Measurements from ENCODE around the gene ANGPT4. TPM values are rescaled to one million over a fixed set of nuclear protein-coding genes. Genes with fewer than 3 reads are reported as not detected.

The ANGPT4 gene
- total and polyA plus RNA-seq, 8 donors = 0.03 to 0.34 (median 0.18) TPM; not detected in 4

DNA sequence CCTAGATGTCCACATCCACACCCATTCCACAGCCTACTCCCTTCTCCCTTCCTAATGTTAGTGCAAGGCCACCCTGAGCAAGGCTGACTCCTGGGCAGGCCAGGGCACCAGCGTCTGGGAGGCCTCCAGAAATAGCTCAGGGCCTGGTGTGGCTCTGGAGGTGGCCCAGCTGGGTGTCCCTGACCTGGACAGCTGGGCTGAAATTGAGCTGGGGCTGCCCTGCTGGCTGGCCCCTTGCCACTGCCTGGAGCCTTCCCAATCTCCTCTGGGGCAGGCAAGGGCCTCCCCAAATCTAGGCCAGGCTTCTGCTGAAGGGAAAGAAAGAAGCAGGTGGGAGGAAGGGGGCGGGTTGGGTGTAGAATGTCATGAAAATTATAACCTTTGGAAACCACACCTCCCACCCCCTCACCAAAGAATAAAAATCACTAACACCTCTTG is 80.5 kb downstream of the ANGPT4 start:
- WGBS, 2 donors = 46 to 52% methylated on average over 2 of the region's 2 CpGs
- peaks cover 0 to 13% (median 6%) of the 10 kb centered on the region in 3 donors for H3K4me1 ChIP-seq
- FAIRE-seq (no peak), ATAC-seq (peak in 2 of 4 donors; percentile 23 to 27), DNase-seq (peak in 3 of 6 donors; percentile 29 to 55 (median 48))
- no peak overlapping the region for H3K4me3 ChIP-seq
- intact Hi-C loops (cut with DNase I) = no loop called here
- H3K27ac ChIP-seq = no peak overlapping the region
- no peak for TF ChIP-seq CTCF (IDR thresholded peaks at IDR 0.05)
- no peaks in the 10 kb centered on the region for H3K9me3 ChIP-seq
- no peaks in the 10 kb centered on the region for H3K36me3 ChIP-seq
- no peaks in the 10 kb centered on the region for H3K27me3 ChIP-seq

DNA sequence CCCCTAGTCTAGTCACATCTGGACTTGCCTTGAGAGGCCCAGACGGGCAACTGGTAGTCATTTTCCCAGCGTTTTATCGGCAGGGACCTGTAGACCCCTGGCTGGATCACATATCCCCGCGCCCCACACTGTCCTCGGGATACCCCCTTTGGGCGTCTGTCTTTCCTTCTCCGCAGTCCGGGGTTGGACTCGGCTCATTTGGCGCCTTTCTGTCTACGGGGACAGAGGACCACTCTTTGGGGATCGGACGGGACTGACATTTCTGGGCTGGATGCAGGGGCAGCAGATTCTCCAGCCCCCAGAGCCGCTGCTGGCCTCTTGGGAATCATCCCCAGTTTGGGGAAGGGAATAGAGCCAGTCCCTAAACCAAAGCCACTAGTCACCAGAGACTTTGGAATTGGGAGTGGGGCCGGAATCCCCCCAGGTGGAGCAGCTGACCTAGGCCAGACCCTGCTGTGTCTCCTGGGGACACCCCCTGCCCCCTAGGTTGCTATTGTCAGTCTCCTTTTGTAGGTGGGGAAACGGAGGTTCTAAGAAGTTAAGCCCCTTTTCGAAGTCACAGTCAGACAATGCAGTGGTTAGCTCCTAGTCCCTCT is 81.9 kb downstream of the ANGPT4 start:
- TF ChIP-seq CTCF (IDR thresholded peaks at IDR 0.05) = no peak
- intact Hi-C loops (cut with DNase I) = no loop called here
- no peak for FAIRE-seq
- Histone ChIP-seq H3K4me1 (peaks cover 0 to 13% (median 6%) of the 10 kb centered on the region in 3 donors), H3K9me3 (no peaks in the 10 kb centered on the region), H3K27ac (no peak overlapping the region), H3K36me3 (no peaks in the 10 kb centered on the region), H3K27me3 (no peaks in the 10 kb centered on the region), H3K4me3 (peak overlapping the region; percentile 69 to 97 (median 84))
- 14 to 15% methylated on average over 18 of the region's 18 CpGs for WGBS, 2 donors
- ATAC-seq = peak in 2 of 4 donors; percentile 1 to 4
- peak in 1 of 6 donors; percentile 64 for DNase-seq

DNA sequence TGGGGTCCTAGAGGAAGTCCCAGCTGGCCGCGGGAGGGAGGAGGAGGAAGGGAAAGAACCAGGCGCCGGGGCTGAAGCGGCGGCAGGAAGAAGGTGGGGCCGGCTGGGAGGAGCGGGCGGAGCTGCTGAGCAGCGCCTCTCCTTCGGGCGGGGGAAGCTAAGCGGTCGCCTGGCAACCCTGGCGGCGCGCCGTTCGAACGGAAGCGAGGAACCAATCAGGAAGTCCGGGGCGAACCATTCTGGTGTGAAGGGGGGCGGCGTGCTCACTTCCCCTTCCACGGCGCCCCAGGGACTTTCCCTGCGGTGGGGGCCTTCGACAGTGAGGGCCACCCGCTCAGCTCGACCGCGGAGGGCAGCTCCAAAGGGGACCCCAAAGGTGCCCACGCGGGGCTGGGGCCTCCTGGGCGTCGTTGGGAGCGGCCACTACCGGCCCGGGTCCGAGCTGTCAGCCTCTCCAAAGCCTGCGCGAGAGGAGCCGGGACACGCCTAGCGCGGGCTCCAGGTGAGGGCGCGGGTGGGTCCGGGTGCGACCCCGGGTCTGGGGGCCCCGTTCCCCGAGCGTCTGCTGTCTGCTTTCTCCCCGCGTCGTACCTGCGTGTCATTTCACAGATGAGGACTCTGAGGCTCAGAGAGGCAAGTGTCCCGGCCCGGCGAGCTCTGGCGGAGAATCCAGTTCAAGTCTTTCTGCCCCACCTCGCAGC is 82.5 kb downstream of the ANGPT4 start, which contains the start of gene FAM110A:
TSS of gene FAM110A (plus strand) at position 266 of the 701 bp plus-strand sequence. CDS start 11,090 bp downstream, outside the sequence.
- DNase-seq (peak; percentile 94 to 98 (median 96)), ATAC-seq (peak; percentile 97 to 100 (median 99)), FAIRE-seq (peak; percentile 5)
- Histone ChIP-seq H3K4me3 (peak within 1 kb of the TSS; percentile 69 to 97 (median 84)), H3K9me3 (no peaks in the 10 kb centered on the region), H3K36me3 (no peaks in the 10 kb centered on the region), H3K4me1 (peaks cover 0 to 13% (median 6%) of the 10 kb centered on the region in 3 donors), H3K27me3 (no peaks in the 10 kb centered on the region), H3K27ac (peak within 1 kb of the TSS; percentile 33 to 76 (median 56))
- intact Hi-C loops (cut with DNase I) = no loop called here
- 0% methylated on average over 59 to 64 of the region's 64 CpGs for WGBS, 2 donors
- no peak for TF ChIP-seq CTCF (IDR thresholded peaks at IDR 0.05)

DNA sequence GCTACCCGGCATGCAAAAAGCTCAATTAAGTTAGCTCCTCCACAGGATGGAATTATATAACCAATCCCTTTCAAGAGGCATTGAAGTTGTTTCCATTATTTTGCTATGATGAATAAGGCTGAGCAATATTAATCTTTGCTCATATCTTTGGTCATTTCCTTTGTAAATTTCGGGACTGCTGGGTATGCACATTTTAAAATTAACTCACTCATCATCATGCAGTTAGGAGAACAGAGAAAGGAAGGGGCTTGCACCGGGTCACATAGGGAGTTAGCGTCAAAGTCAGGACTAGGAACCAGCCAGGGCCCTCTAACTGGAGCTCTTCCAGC is 83.0 kb downstream of the ANGPT4 start:
- TF ChIP-seq CTCF (IDR thresholded peaks at IDR 0.05) = no peak
- intact Hi-C loops (cut with DNase I) = no loop called here
- H3K27me3 ChIP-seq = no peaks in the 10 kb centered on the region
- no peak for FAIRE-seq
- peaks cover 0 to 13% (median 6%) of the 10 kb centered on the region in 3 donors for H3K4me1 ChIP-seq
- no peaks in the 10 kb centered on the region for H3K9me3 ChIP-seq
- H3K4me3 ChIP-seq = peak overlapping the region; percentile 69 to 97 (median 84)
- peak; percentile 2 to 11 (median 6) for ATAC-seq
- WGBS, 2 donors = 2% methylated on average over 4 of the region's 4 CpGs
- no peak for DNase-seq
- H3K36me3 ChIP-seq = no peaks in the 10 kb centered on the region
- H3K27ac ChIP-seq = peak overlapping the region in 2 of 4 donors; percentile 66 to 76

Measured in pancreas (tissue), 10 donors.